B cell (primary cell): ENCODE results near the gene NRG2.

ENCODE experiments used
- CTCF ChIP-seq: fragments of 200-600 bp; IDR thresholded peaks from one replicate; pipeline ENCODE4 v1.8.0; 2022; ENCODE audit warnings: antibody characterized with exemption, mild to moderate bottlenecking
- EZH2 ChIP-seq: IDR thresholded peaks from 2 replicates; pipeline ENCODE4 v1.6.1; 2012; ENCODE audit warnings: borderline replicate concordance, low read depth, mild to moderate bottlenecking, moderate library complexity, low read length; ENCODE audit not compliant: insufficient read depth, poor library complexity, severe bottlenecking

GRCh38 chr5:139903795-139904565 lies 139.1 kb downstream of the NRG2 start:
- TF ChIP-seq CTCF (no peak), EZH2 (no peak)
